GM23248 (cell line): ENCODE results near the gene GULP1. TPM values are rescaled to one million over a fixed set of nuclear protein-coding genes. Genes with fewer than 3 reads are reported as not detected.

Experiments
- DNase-seq: peaks from one replicate; pipeline ENCODE4 v3.0.0-alpha.2; 2015
- H2AFZ ChIP-seq: fragments of 200-600 bp; sonication (generic); 2 replicates; pipeline ENCODE4 v1.6.1; 2016; ENCODE audit warnings: antibody characterized with exemption
- H3F3A ChIP-seq: fragments of 200-600 bp; sonication (generic); 2 replicates; pipeline ENCODE4 v1.6.1; 2016; ENCODE audit warnings: mild to moderate bottlenecking, antibody characterized with exemption, mixed run types; ENCODE audit not compliant: insufficient read depth
- H3K27ac ChIP-seq: fragments of 200-600 bp; sonication (generic); 2 replicates; pipeline ENCODE4 v1.5.1; 2016; ENCODE audit warnings: mild to moderate bottlenecking
- H3K27me3 ChIP-seq: fragments of 200-600 bp; sonication (generic); replicated peaks from 2 replicates; pipeline ENCODE4 v1.6.1; 2016; ENCODE audit warnings: mild to moderate bottlenecking; ENCODE audit not compliant: insufficient read depth
- H3K36me3 ChIP-seq: fragments of 200-600 bp; sonication (generic); 2 replicates; pipeline ENCODE4 v1.6.1; 2016; ENCODE audit warnings: low read depth, mild to moderate bottlenecking
- H3K4me1 ChIP-seq: fragments of 200-600 bp; sonication (generic); 2 replicates; pipeline ENCODE4 v1.6.1; 2016; ENCODE audit warnings: mild to moderate bottlenecking; ENCODE audit not compliant: insufficient read depth
- H3K4me2 ChIP-seq: fragments of 200-600 bp; sonication (generic); one replicate; pipeline ENCODE4 v1.6.1; 2016; ENCODE audit warnings: mild to moderate bottlenecking; ENCODE audit not compliant: unreplicated experiment
- H3K4me3 ChIP-seq: fragments of 200-600 bp; sonication (generic); 2 replicates; pipeline ENCODE4 v1.5.1; 2016; ENCODE audit warnings: mild to moderate bottlenecking
- H3K79me2 ChIP-seq: fragments of 200-600 bp; sonication (generic); 2 replicates; pipeline ENCODE4 v1.6.1; 2016; ENCODE audit warnings: mild to moderate bottlenecking; ENCODE audit not compliant: insufficient read depth
- H3K9ac ChIP-seq: fragments of 200-600 bp; sonication (generic); 2 replicates; pipeline ENCODE4 v1.6.1; 2016; ENCODE audit warnings: mild to moderate bottlenecking
- H3K9me2 ChIP-seq: fragments of 200-600 bp; sonication (generic); 2 replicates; pipeline ENCODE4 v1.6.1; 2016; ENCODE audit warnings: mixed run types, mild to moderate bottlenecking, moderate library complexity; ENCODE audit not compliant: insufficient read depth
- H3K9me3 ChIP-seq: fragments of 200-600 bp; sonication (generic); one replicate; pipeline ENCODE4 v1.6.1; 2017; ENCODE audit warnings: low read depth
- H4K20me1 ChIP-seq: fragments of 200-600 bp; sonication (generic); 2 replicates; pipeline ENCODE4 v1.6.0; 2016; ENCODE audit not compliant: insufficient read depth
- EZH2 ChIP-seq: fragments of 200-600 bp; sonication (generic); IDR thresholded peaks from 2 replicates; pipeline ENCODE4 v1.6.1; 2018; ENCODE audit warnings: antibody characterized with exemption, mild to moderate bottlenecking; ENCODE audit not compliant: insufficient read depth, poor library complexity, severe bottlenecking
- EZH2phosphoT487 ChIP-seq: fragments of 200-600 bp; sonication (generic); IDR thresholded peaks from 2 replicates; pipeline ENCODE4 v1.6.1; 2018; ENCODE audit warnings: antibody characterized with exemption, moderate library complexity, mild to moderate bottlenecking, low read depth; ENCODE audit not compliant: insufficient read depth
- WGBS, 2 experiments: methylation state at CpG; one replicate each; pipeline ENCODE4 v1.1.6; 2015 to 2017; ENCODE audit warnings: low lambda C conversion rate in 2 of 2, low coverage in 1 of 2; ENCODE audit errors: missing lambda C conversion rate in 2 of 2; 5-methylcytosine and 5-hydroxymethylcytosine counted together
- in situ Hi-C: fragments of 300-500 bp; cut with MboI; formaldehyde crosslinking; loops from 2 replicates; pipeline ENCODE4 v1.15.0; 2020
- polyA plus RNA-seq: library from polyadenylated mRNA; unstranded; fragments of >200 nt; fragmentation: Nextera tagmentation; extraction: Ambion mirVana; gene quantifications from 2 replicates; pipeline ENCODE4 v1.2.1, GENCODE V29; 2016
- total RNA-seq: library from RNA; depleted of rRNA; stranded (reverse); fragments of >200 nt; shearing (Covaris generic); gene quantifications from 2 replicates; pipeline ENCODE4 v1.2.3, GENCODE V29; 2014

Gene GULP1
- total and polyA plus RNA-seq, 2 experiments from 2014 or later = 6.1 to 11.9 TPM

- no peaks in the 10 kb centered on the region for H3K36me3 ChIP-seq
- WGBS, 2 experiments = 17 to 20% methylated on average over 2 of the region's 2 CpGs
- no peak for TF ChIP-seq EZH2
- TF ChIP-seq EZH2phosphoT487 = no peak
- no peaks in the 10 kb centered on the region for H3K9me3 ChIP-seq
- DNase-seq = peak; percentile 7
- H3K27ac ChIP-seq = no peak overlapping the region
- H4K20me1 ChIP-seq = no peaks in the 10 kb centered on the region
- H3K27me3 ChIP-seq = no peaks in the 10 kb centered on the region
- in situ Hi-C loops = no loop called here
- no peaks in the 10 kb centered on the region for H3K9me2 ChIP-seq
- peaks cover 10% of the 10 kb centered on the region for H3K4me1 ChIP-seq
- H3K4me2 ChIP-seq = no peak overlapping the region
- H3K9ac ChIP-seq = no peak overlapping the region
- peaks cover 4% of the 10 kb centered on the region; the same call in 1 of the 2 replicates for H3F3A ChIP-seq
- H3K79me2 ChIP-seq = no peaks in the 10 kb centered on the region
- H3K4me3 ChIP-seq = no peak overlapping the region
- H2AFZ ChIP-seq = no peak overlapping the region
Observed at GRCh38 chr2:188607501-188607900, 315.8 kb downstream of the GULP1 start.

- 100% methylated on average over 1 of the region's 1 CpG for WGBS, 2 experiments
- Histone ChIP-seq H4K20me1 (no peaks in the 10 kb centered on the region), H3K79me2 (no peaks in the 10 kb centered on the region), H3K4me1 (peaks cover 10% of the 10 kb centered on the region), H3K9ac (no peak overlapping the region), H3K9me2 (no peaks in the 10 kb centered on the region), H3K9me3 (no peaks in the 10 kb centered on the region), H3K36me3 (no peaks in the 10 kb centered on the region), H3K27me3 (no peaks in the 10 kb centered on the region), H3K27ac (no peak overlapping the region), H3F3A (peaks cover 4% of the 10 kb centered on the region; the same call in 1 of the 2 replicates), H3K4me2 (no peak overlapping the region), H2AFZ (no peak overlapping the region), H3K4me3 (no peak overlapping the region)
- in situ Hi-C loops = no loop called here
- no peak for TF ChIP-seq EZH2phosphoT487
- no peak for TF ChIP-seq EZH2
- peak; percentile 7 for DNase-seq
Observed at GRCh38 chr2:188609321-188610049, 317.8 kb downstream of the GULP1 start.

GRCh38 chr2:188610050-188610444 lies 318.4 kb downstream of the GULP1 start:
- no peak overlapping the region for H3K4me3 ChIP-seq
- H3K27me3 ChIP-seq = no peaks in the 10 kb centered on the region
- no peak overlapping the region for H3K27ac ChIP-seq
- no peak overlapping the region for H2AFZ ChIP-seq
- in situ Hi-C loops = no loop called here
- H3K4me1 ChIP-seq = peaks cover 10% of the 10 kb centered on the region
- no peaks in the 10 kb centered on the region for H3K36me3 ChIP-seq
- H3K79me2 ChIP-seq = no peaks in the 10 kb centered on the region
- peaks cover 4% of the 10 kb centered on the region; the same call in 1 of the 2 replicates for H3F3A ChIP-seq
- no peak overlapping the region for H3K9ac ChIP-seq
- 92 to 97% methylated on average over 2 of the region's 2 CpGs for WGBS, 2 experiments
- H3K9me2 ChIP-seq = no peaks in the 10 kb centered on the region
- no peak overlapping the region for H3K4me2 ChIP-seq
- DNase-seq = peak; percentile 26
- no peaks in the 10 kb centered on the region for H4K20me1 ChIP-seq
- no peaks in the 10 kb centered on the region for H3K9me3 ChIP-seq
- TF ChIP-seq EZH2 (no peak), EZH2phosphoT487 (no peak)

DNA sequence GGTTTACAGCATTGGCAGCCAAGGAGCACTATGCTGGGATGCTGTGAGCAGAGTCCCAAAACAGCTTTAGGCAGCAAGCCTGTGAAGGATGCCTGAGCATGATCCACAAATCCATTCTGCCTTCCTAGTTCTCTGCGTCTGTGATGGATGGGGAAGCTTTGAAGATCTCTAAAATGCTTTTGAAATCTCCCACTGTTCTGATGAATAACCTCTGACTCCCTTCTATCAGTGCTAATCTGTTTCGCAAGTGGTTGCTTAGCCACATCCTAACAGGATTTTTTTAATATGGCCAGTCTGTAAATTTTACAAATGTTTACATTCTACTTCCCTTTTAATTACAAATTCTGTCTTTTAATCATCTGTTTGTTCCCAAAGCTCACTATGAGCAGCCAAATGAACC lies 319.2 kb downstream of the GULP1 start:
- no peaks in the 10 kb centered on the region for H3K27me3 ChIP-seq
- H2AFZ ChIP-seq = no peak overlapping the region
- no peaks in the 10 kb centered on the region for H3K9me3 ChIP-seq
- no peaks in the 10 kb centered on the region for H3K9me2 ChIP-seq
- in situ Hi-C loops = no loop called here
- peak; percentile 9 for DNase-seq
- H3K79me2 ChIP-seq = no peaks in the 10 kb centered on the region
- no peak overlapping the region for H3K4me2 ChIP-seq
- no peak overlapping the region for H3K9ac ChIP-seq
- no peaks in the 10 kb centered on the region for H4K20me1 ChIP-seq
- H3F3A ChIP-seq = peaks cover 4% of the 10 kb centered on the region; the same call in 1 of the 2 replicates
- H3K36me3 ChIP-seq = no peaks in the 10 kb centered on the region
- peaks cover 10% of the 10 kb centered on the region for H3K4me1 ChIP-seq
- no peak overlapping the region for H3K27ac ChIP-seq
- H3K4me3 ChIP-seq = no peak overlapping the region
- 66 to 84% methylated on average over 2 of the region's 2 CpGs for WGBS, 2 experiments
- TF ChIP-seq EZH2phosphoT487 (no peak), EZH2 (no peak)
